Measurements from ENCODE around the gene REXO5. TPM values are rescaled to one million over a fixed set of nuclear protein-coding genes. Genes with fewer than 3 reads are reported as not detected.
"Not testable (repeated sequence)": the region's sequence is repeated elsewhere in the genome, so short reads cannot be mapped to it uniquely, and the experiment has no call there.

Gene REXO5
- total and polyA plus RNA-seq, 2 donors (not counting 1 experiment from before 2014, with no cell fraction given), result 0.42 to 1.3 TPM

DNA sequence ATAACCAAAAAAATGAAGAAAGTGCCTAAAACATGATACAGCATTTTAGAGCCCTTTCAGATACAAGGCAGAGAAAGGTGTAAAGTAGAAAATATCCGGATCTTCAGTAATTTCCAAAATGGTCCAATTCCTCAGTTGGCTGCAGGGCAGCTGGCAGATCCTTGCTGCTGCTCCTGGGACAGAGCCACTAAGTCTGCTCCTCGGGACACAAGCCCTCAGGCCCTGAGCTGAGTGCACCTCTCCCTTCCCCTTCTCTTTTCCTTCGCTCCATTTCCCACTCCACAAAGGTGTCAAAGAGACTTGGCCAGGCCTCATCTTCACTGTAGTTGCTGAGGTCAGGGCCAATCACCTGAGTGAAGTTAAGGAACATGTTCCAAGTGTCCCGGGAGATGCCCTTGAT is 53.4 kb downstream of the REXO5 start:
- Histone ChIP-seq H3K27ac (ENCODE audit: low read length in 2 of 2) (no peak overlapping the region), H3K36me3 (replicated peaks in 1 of 2; ENCODE audit: control extremely low read depth in 1 of 2, control insufficient read depth in 1 of 2, extremely low read depth in 1 of 2, insufficient read depth in 2 of 2, low read length in 1 of 2) (peaks cover 9 to 11% of the 10 kb centered on the region in 2 experiments), H3K9me3 (ENCODE audit: control extremely low read depth in 1 of 3, control insufficient read depth in 2 of 3, insufficient read depth in 1 of 3, low read length in 2 of 3) (no peaks in the 10 kb centered on the region), H3K4me2 (replicated peaks; ENCODE audit: low read depth, low read length, poor library complexity, severe bottlenecking) (no peak overlapping the region), H3K4me1 (ENCODE audit: control insufficient read depth in 2 of 2, insufficient read depth in 2 of 2, low read length in 2 of 2) (no peaks in the 10 kb centered on the region), H4K20me1 (ENCODE audit: control insufficient read depth, insufficient read depth, low read length, poor library complexity, severe bottlenecking) (no peaks in the 10 kb centered on the region), H3K27me3 (replicated peaks in 1 of 4; ENCODE audit: control extremely low read depth in 1 of 4, control insufficient read depth in 3 of 4, insufficient read depth in 4 of 4, low read length in 3 of 4) (no peaks in the 10 kb centered on the region), H2AFZ (ENCODE audit: insufficient read depth, low read depth, low read length, poor library complexity, severe bottlenecking) (no peak overlapping the region), H3K9ac (ENCODE audit: low read length) (no peak overlapping the region), H3K79me2 (ENCODE audit: control insufficient read depth, insufficient read depth, low read length) (peaks cover 15% of the 10 kb centered on the region), H3K4me3 (ENCODE audit: control extremely low read depth in 1 of 5, extremely low read depth in 1 of 5, insufficient read depth in 1 of 5, low read depth in 2 of 5, low read length in 4 of 5) (no peak overlapping the region)
- H3K9me3 Mint-ChIP-seq (ENCODE audit: insufficient read depth), result no peaks in the 10 kb centered on the region
- no peak for TF ChIP-seq EZH2 (IDR thresholded peaks at IDR 0.05; ENCODE audit: borderline replicate concordance, insufficient read depth, low read depth, low read length, poor library complexity, severe bottlenecking)
- TF ChIP-seq, protein P1, sequence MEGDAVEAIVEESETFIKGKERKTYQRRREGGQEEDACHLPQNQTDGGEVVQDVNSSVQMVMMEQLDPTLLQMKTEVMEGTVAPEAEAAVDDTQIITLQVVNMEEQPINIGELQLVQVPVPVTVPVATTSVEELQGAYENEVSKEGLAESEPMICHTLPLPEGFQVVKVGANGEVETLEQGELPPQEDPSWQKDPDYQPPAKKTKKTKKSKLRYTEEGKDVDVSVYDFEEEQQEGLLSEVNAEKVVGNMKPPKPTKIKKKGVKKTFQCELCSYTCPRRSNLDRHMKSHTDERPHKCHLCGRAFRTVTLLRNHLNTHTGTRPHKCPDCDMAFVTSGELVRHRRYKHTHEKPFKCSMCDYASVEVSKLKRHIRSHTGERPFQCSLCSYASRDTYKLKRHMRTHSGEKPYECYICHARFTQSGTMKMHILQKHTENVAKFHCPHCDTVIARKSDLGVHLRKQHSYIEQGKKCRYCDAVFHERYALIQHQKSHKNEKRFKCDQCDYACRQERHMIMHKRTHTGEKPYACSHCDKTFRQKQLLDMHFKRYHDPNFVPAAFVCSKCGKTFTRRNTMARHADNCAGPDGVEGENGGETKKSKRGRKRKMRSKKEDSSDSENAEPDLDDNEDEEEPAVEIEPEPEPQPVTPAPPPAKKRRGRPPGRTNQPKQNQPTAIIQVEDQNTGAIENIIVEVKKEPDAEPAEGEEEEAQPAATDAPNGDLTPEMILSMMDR (IDR thresholded peaks at IDR 0.05), result no peak
- 100% methylated on average over 4 of the region's 4 CpGs for WGBS (ENCODE audit: insufficient coverage)
- H3K4me1 Mint-ChIP-seq, result peaks cover 10% of the 10 kb centered on the region
- no peak for DNase-seq
- H3K27me3 Mint-ChIP-seq, result no peaks in the 10 kb centered on the region
- H3K4me3 Mint-ChIP-seq, result no peak overlapping the region
- CTCF ChIA-PET, result interaction anchor here (1.0 kb wide), 1 partner anchor 12 kb away, joined by 3 read pairs; no protein-coding TSS in a partner anchor
- intact Hi-C loops (cut with micrococcal nuclease), result loop anchor here (10.0 kb wide), 1 partner anchor 695 kb away; no protein-coding TSS in a partner anchor
- H3K27ac Mint-ChIP-seq, result no peak overlapping the region
- POLR2A ChIA-PET, result no interaction called here
- no peak for ATAC-seq (ENCODE audit: low read depth)

DNA sequence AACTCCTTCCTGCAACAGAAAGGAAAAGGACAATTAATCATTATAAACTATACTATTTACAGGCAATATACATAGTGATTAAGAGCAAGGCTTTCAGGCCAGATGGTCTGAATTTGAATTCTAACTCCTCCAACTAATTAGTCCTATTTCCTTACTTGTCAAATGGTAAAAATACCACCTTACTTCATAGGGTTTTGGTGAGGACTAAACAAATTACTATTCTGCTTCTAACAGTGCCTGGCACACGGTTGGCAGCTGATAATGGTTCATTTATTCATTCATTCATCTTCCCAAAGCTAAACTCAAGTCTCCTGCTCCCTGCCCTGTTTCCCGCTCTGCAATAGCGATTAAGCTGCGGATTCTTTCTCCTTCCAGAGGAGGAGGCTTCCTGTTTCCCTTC is 54.0 kb downstream of the REXO5 start:
- no peaks in the 10 kb centered on the region for H3K9me3 ChIP-seq (ENCODE audit: control extremely low read depth in 1 of 3, control insufficient read depth in 2 of 3, insufficient read depth in 1 of 3, low read length in 2 of 3)
- H3K4me3 Mint-ChIP-seq, result no peak overlapping the region
- H3K4me1 ChIP-seq (ENCODE audit: control insufficient read depth in 2 of 2, insufficient read depth in 2 of 2, low read length in 2 of 2), result no peaks in the 10 kb centered on the region
- no peaks in the 10 kb centered on the region for H4K20me1 ChIP-seq (ENCODE audit: control insufficient read depth, insufficient read depth, low read length, poor library complexity, severe bottlenecking)
- peaks cover 9 to 11% of the 10 kb centered on the region in 2 experiments for H3K36me3 ChIP-seq (replicated peaks in 1 of 2; ENCODE audit: control extremely low read depth in 1 of 2, control insufficient read depth in 1 of 2, extremely low read depth in 1 of 2, insufficient read depth in 2 of 2, low read length in 1 of 2)
- H3K9ac ChIP-seq (ENCODE audit: low read length), result no peak overlapping the region
- peaks cover 10% of the 10 kb centered on the region for H3K4me1 Mint-ChIP-seq
- no peak for ATAC-seq (ENCODE audit: low read depth)
- H3K4me2 ChIP-seq (replicated peaks; ENCODE audit: low read depth, low read length, poor library complexity, severe bottlenecking), result no peak overlapping the region
- H3K27me3 ChIP-seq (replicated peaks in 1 of 4; ENCODE audit: control extremely low read depth in 1 of 4, control insufficient read depth in 3 of 4, insufficient read depth in 4 of 4, low read length in 3 of 4), result no peaks in the 10 kb centered on the region
- ChIA-PET CTCF (interaction anchor here (0.9 to 1.0 kb wide), 2 partner anchors 11 to 12 kb away, joined by 3 read pairs; no protein-coding TSS in a partner anchor), POLR2A (no interaction called here)
- no peak overlapping the region for H2AFZ ChIP-seq (ENCODE audit: insufficient read depth, low read depth, low read length, poor library complexity, severe bottlenecking)
- TF ChIP-seq, protein P1 (IDR thresholded peaks at IDR 0.05), result no peak
- no peak for TF ChIP-seq EZH2 (IDR thresholded peaks at IDR 0.05; ENCODE audit: borderline replicate concordance, insufficient read depth, low read depth, low read length, poor library complexity, severe bottlenecking)
- no peak overlapping the region for H3K27ac ChIP-seq (ENCODE audit: low read length in 2 of 2)
- no peaks in the 10 kb centered on the region for H3K27me3 Mint-ChIP-seq
- no peak overlapping the region for H3K27ac Mint-ChIP-seq
- intact Hi-C loops (cut with micrococcal nuclease), result no loop called here
- H3K79me2 ChIP-seq (ENCODE audit: control insufficient read depth, insufficient read depth, low read length), result peaks cover 21% of the 10 kb centered on the region
- no peaks in the 10 kb centered on the region for H3K9me3 Mint-ChIP-seq (ENCODE audit: insufficient read depth)
- WGBS (ENCODE audit: insufficient coverage), result 100% methylated on average over 1 of the region's 4 CpGs
- H3K4me3 ChIP-seq (ENCODE audit: control extremely low read depth in 1 of 5, extremely low read depth in 1 of 5, insufficient read depth in 1 of 5, low read depth in 2 of 5, low read length in 4 of 5), result no peak overlapping the region
- DNase-seq, result no peak

DNA sequence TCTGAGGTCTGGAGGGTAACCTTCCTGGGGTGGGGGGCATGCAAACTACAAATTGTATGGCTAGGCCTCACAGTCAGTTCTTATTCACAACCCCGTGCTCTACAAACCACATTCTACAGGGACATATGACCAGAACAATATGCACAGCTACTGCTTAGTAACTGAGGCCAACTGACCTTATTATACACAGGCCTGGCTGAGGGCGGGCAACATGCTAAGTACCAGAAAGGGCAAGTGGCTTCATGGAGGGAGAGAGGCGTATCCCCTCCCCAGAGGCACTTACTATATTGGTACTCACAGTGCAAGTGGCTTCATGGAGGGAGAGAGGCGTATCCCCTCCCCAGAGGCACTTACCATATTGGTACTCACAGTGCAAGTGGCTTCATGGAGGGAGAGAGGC is 54.7 kb downstream of the REXO5 start:
- H2AFZ ChIP-seq (ENCODE audit: insufficient read depth, low read depth, low read length, poor library complexity, severe bottlenecking); ATAC-seq (ENCODE audit: low read depth); H3K27ac ChIP-seq (ENCODE audit: low read length in 2 of 2); H3K9ac ChIP-seq (ENCODE audit: low read length); POLR2A ChIA-PET; H3K27ac Mint-ChIP-seq; H3K4me2 ChIP-seq (replicated peaks; ENCODE audit: low read depth, low read length, poor library complexity, severe bottlenecking); H3K9me3 Mint-ChIP-seq (ENCODE audit: insufficient read depth); H3K9me3 ChIP-seq (ENCODE audit: control extremely low read depth in 1 of 3, control insufficient read depth in 2 of 3, insufficient read depth in 1 of 3, low read length in 2 of 3); intact Hi-C loops (cut with micrococcal nuclease); H3K4me3 Mint-ChIP-seq; H3K27me3 ChIP-seq (replicated peaks in 1 of 4; ENCODE audit: control extremely low read depth in 1 of 4, control insufficient read depth in 3 of 4, insufficient read depth in 4 of 4, low read length in 3 of 4); H3K4me3 ChIP-seq (ENCODE audit: control extremely low read depth in 1 of 5, extremely low read depth in 1 of 5, insufficient read depth in 1 of 5, low read depth in 2 of 5, low read length in 4 of 5); H3K4me1 ChIP-seq (ENCODE audit: control insufficient read depth in 2 of 2, insufficient read depth in 2 of 2, low read length in 2 of 2); H3K27me3 Mint-ChIP-seq; H4K20me1 ChIP-seq (ENCODE audit: control insufficient read depth, insufficient read depth, low read length, poor library complexity, severe bottlenecking); DNase-seq: not testable (repeated sequence)
- WGBS (ENCODE audit: insufficient coverage), result 80% methylated on average over 1 of the region's 4 CpGs
- Histone ChIP-seq H3K36me3 (replicated peaks in 1 of 2; ENCODE audit: control extremely low read depth in 1 of 2, control insufficient read depth in 1 of 2, extremely low read depth in 1 of 2, insufficient read depth in 2 of 2, low read length in 1 of 2) (peaks cover 9 to 11% of the 10 kb centered on the region in 2 experiments), H3K79me2 (ENCODE audit: control insufficient read depth, insufficient read depth, low read length) (peaks cover 28% of the 10 kb centered on the region)
- H3K4me1 Mint-ChIP-seq, result peaks cover 10% of the 10 kb centered on the region
- CTCF ChIA-PET, result interaction anchor here (0.9 kb wide), 1 partner anchor 11 kb away, joined by 3 read pairs; no protein-coding TSS in a partner anchor

Measured in B cell (primary cell).